Panc1 (cell line): ENCODE measurements around the gene ARID5B. TPM values are rescaled to one million over a fixed set of nuclear protein-coding genes. Genes with fewer than 3 reads are reported as not detected.
A peak's percentile ranks its signal among the peaks of the same experiment; 100 is the strongest.

ENCODE experiments used
- ATAC-seq: fragments of 200-7000 bp; cut with Tn5 transposase; 2 replicates; pipeline ENCODE4 v1.9.1; 2020; ENCODE audit warnings: mild to moderate bottlenecking, moderate library complexity
- BruUV-seq: library from RNA; stranded (reverse); fragments of 400-500 nt; replicated peaks from 2 replicates; lab custom pipeline; 2021; lab: Mats Ljungman, UMichigan
- CTCF ChIA-PET: fragments of 300-600 bp; sonication (Branson Sonifier 250); formaldehyde crosslinking; loops from one replicate; lab custom pipeline; 2022; ENCODE audit warnings: antibody characterized with exemption; lab: Charles Lee
- POLR2A ChIA-PET: fragments of 300-600 bp; sonication (Branson Sonifier 250); formaldehyde crosslinking; loops from one replicate; lab custom pipeline; 2022; ENCODE audit warnings: antibody characterized with exemption; lab: Charles Lee
- DNase-seq: peaks from one replicate; pipeline ENCODE4 v3.0.0-alpha.2; 2010; ENCODE audit warnings: low read depth, low spot score
- H3K27ac ChIP-seq: 2 replicates; pipeline ENCODE4 v1.5.1; 2011; ENCODE audit warnings: mild to moderate bottlenecking, low read length, inconsistent platforms
- H3K27me3 ChIP-seq: fragments of 200-500 bp; sonication (Bioruptor generic); 2 replicates; pipeline ENCODE4 v1.6.0; 2014; ENCODE audit warnings: low read length, inconsistent platforms; ENCODE audit not compliant: control insufficient read depth, insufficient read depth
- H3K36me3 ChIP-seq: fragments of 200-500 bp; sonication (Bioruptor generic); 2 replicates; pipeline ENCODE4 v1.5.1; 2014; ENCODE audit warnings: inconsistent platforms, mild to moderate bottlenecking, low read length, moderate library complexity; ENCODE audit not compliant: control insufficient read depth, insufficient read depth
- H3K4me1 ChIP-seq: 2 replicates; pipeline ENCODE4 v1.5.1; 2011; ENCODE audit warnings: inconsistent platforms, mild to moderate bottlenecking, low read length, moderate library complexity; ENCODE audit not compliant: control insufficient read depth, insufficient read depth
- H3K4me3 ChIP-seq, 2 experiments: 2 replicates each; pipeline ENCODE4 v1.5.1; 2011 to 2012; ENCODE audit warnings: low read depth in 2 of 2, low read length in 2 of 2, mild to moderate bottlenecking in 2 of 2, inconsistent platforms in 1 of 2, moderate library complexity in 1 of 2
- H3K9me3 ChIP-seq: fragments of 200-500 bp; sonication (Bioruptor generic); 2 replicates; pipeline ENCODE4 v1.5.1; 2014; ENCODE audit warnings: low read depth, mild to moderate bottlenecking, inconsistent platforms, low read length, moderate library complexity; ENCODE audit not compliant: control insufficient read depth, insufficient read depth
- POLR2AphosphoS5 ChIP-seq: IDR thresholded peaks from 2 replicates; pipeline ENCODE4 v1.6.1; 2012; ENCODE audit warnings: mild to moderate bottlenecking, low read depth, low read length, moderate library complexity
- SIN3A ChIP-seq: IDR thresholded peaks from 2 replicates; pipeline ENCODE4 v1.6.1; 2012; ENCODE audit warnings: low read depth, mild to moderate bottlenecking, low read length, moderate library complexity, borderline replicate concordance; ENCODE audit not compliant: insufficient read depth
- TCF7L2 ChIP-seq: IDR thresholded peaks from 2 replicates; pipeline ENCODE4 v1.6.1; 2011; ENCODE audit warnings: mild to moderate bottlenecking, low read depth, low read length, inconsistent platforms
- in situ Hi-C: cut with HindIII; loops from 2 replicates; pipeline ENCODE4 v1.10.0; 2016; ENCODE audit warnings: low sequenced_read_pairs, low pct_unique_long_range_greater_than_20kb
- intact Hi-C: fragments of 100-400 bp; cut with micrococcal nuclease; formaldehyde crosslinking; loops from one replicate; pipeline ENCODE4 v1.10.0; 2022; ENCODE audit not compliant: unreplicated experiment
- total RNA-seq: library from RNA; stranded (reverse); gene quantifications from one replicate; pipeline ENCODE4 v1.2.1, GENCODE V29; 2021; ENCODE audit not compliant: unreplicated experiment
- TF ChIP-seq, protein P1 (sequence below): fragments of 450-650 bp; IDR thresholded peaks from 2 replicates; pipeline ENCODE4 v1.5.1; 2017; ENCODE audit warnings: mild to moderate bottlenecking
- TF ChIP-seq, protein P2 (sequence below), 2 experiments: IDR thresholded peaks; 2 replicates each; pipeline ENCODE4 v1.6.1; 2011 to 2012; ENCODE audit warnings: low read depth in 2 of 2, control low read depth in 1 of 2, low read length in 1 of 2, mild to moderate bottlenecking in 1 of 2, moderate library complexity in 1 of 2; ENCODE audit not compliant: insufficient read depth in 1 of 2

ARID5B gene
- total RNA-seq, 1 experiment from 2014 or later, result 22.7 TPM

DNA sequence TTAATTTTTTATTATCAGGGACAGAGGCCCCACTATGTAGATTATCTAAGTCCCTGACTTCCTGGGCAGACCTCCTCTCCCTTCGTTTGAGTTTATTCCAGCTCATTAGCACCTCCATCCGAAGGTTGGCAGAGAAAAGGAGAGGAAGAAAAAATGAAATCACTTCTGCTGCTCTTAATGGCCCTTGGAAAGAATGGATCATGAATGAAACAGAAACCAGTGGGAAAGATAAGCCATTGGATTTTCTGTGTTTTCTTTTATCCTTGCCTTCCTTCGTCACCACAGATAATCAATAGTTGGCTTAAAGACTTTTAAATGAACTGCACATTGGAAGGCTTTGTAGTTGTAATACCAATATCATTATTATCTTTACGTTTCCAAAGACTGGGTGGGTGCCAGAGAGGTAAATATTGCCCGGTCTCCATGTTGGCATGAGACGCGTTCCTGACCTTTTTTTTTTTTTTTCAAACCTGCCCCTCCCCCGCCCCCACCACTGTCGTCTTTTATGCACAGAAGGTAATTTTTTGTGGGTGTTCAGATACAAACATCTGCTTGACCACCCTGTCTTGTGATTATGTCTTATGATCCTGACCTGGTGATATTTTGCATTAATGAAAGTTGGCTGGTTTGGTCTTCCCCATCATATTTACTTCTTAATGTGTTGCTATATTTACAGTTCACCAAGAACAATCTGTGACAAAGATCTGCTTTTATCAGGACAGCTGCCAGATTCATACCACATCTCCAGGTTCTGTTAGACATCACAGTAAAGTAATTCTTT is 116.8 kb downstream of the ARID5B start:
- H3K4me3 ChIP-seq, result no peak overlapping the region
- no peaks in the 10 kb centered on the region for H3K36me3 ChIP-seq
- TF ChIP-seq, protein P1, sequence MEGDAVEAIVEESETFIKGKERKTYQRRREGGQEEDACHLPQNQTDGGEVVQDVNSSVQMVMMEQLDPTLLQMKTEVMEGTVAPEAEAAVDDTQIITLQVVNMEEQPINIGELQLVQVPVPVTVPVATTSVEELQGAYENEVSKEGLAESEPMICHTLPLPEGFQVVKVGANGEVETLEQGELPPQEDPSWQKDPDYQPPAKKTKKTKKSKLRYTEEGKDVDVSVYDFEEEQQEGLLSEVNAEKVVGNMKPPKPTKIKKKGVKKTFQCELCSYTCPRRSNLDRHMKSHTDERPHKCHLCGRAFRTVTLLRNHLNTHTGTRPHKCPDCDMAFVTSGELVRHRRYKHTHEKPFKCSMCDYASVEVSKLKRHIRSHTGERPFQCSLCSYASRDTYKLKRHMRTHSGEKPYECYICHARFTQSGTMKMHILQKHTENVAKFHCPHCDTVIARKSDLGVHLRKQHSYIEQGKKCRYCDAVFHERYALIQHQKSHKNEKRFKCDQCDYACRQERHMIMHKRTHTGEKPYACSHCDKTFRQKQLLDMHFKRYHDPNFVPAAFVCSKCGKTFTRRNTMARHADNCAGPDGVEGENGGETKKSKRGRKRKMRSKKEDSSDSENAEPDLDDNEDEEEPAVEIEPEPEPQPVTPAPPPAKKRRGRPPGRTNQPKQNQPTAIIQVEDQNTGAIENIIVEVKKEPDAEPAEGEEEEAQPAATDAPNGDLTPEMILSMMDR, result no peak
- TF ChIP-seq POLR2AphosphoS5, result no peak
- no peak for TF ChIP-seq TCF7L2
- TF ChIP-seq SIN3A, result no peak
- TF ChIP-seq, protein P2, sequence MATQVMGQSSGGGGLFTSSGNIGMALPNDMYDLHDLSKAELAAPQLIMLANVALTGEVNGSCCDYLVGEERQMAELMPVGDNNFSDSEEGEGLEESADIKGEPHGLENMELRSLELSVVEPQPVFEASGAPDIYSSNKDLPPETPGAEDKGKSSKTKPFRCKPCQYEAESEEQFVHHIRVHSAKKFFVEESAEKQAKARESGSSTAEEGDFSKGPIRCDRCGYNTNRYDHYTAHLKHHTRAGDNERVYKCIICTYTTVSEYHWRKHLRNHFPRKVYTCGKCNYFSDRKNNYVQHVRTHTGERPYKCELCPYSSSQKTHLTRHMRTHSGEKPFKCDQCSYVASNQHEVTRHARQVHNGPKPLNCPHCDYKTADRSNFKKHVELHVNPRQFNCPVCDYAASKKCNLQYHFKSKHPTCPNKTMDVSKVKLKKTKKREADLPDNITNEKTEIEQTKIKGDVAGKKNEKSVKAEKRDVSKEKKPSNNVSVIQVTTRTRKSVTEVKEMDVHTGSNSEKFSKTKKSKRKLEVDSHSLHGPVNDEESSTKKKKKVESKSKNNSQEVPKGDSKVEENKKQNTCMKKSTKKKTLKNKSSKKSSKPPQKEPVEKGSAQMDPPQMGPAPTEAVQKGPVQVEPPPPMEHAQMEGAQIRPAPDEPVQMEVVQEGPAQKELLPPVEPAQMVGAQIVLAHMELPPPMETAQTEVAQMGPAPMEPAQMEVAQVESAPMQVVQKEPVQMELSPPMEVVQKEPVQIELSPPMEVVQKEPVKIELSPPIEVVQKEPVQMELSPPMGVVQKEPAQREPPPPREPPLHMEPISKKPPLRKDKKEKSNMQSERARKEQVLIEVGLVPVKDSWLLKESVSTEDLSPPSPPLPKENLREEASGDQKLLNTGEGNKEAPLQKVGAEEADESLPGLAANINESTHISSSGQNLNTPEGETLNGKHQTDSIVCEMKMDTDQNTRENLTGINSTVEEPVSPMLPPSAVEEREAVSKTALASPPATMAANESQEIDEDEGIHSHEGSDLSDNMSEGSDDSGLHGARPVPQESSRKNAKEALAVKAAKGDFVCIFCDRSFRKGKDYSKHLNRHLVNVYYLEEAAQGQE (IDR thresholded peaks at IDR 0.05; ENCODE audit: insufficient read depth in 1 of 2, low read depth in 2 of 2, low read length in 1 of 2), result no peak
- BruUV-seq, result no TSS peak
- no peak for DNase-seq
- no peaks in the 10 kb centered on the region for H3K9me3 ChIP-seq
- H3K27ac ChIP-seq, result peak overlapping the region; percentile 57
- in situ Hi-C loops, result no loop called here
- intact Hi-C loops, result no loop called here
- CTCF ChIA-PET, result no interaction called here
- H3K4me1 ChIP-seq, result peaks cover 50% of the 10 kb centered on the region
- POLR2A ChIA-PET, result no interaction called here
- no peak for ATAC-seq
- no peaks in the 10 kb centered on the region for H3K27me3 ChIP-seq

DNA sequence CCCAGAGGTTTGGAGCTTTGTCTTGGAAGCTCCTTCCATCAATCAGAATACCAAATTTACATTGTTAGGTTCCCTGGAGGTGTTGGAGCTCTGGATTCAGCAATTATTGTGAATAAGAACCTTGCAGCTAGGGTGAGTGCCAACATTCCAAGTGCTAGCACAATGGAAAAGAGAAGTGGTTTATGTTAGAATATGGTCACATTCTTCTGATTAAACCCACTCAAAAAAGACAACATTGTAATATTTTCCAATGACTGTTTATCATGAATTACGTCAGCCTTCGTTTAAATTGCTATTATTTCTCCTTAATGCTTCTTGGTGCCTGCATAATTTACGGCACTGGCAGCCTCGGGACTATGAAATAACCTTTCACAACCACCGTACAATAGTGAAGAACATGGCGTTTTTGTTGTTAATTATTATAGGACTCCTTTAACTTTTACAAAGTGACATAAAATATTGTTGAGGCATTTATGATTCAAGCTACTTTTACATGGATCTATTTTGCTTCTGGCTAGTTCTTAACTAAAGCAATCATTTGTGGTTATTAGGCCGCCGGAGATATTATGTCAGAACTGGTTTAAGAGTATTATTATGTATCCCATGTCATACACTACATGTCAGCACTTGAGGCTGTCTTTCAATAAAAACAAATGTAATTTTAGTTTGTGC is 117.7 kb downstream of the ARID5B start:
- ChIA-PET POLR2A (interaction anchor here (0.5 kb wide), 1 partner anchor 389 kb away, joined by 11 read pairs; no protein-coding TSS in a partner anchor), CTCF (no interaction called here)
- in situ Hi-C loops, result no loop called here
- DNase-seq (no peak), ATAC-seq (no peak)
- Histone ChIP-seq H3K9me3 (no peaks in the 10 kb centered on the region), H3K27ac (peak overlapping the region; percentile 55; the same call in 1 of the 2 replicates), H3K4me1 (peaks cover 50% of the 10 kb centered on the region), H3K27me3 (no peaks in the 10 kb centered on the region), H3K36me3 (no peaks in the 10 kb centered on the region), H3K4me3 (no peak overlapping the region)
- intact Hi-C loops, result no loop called here
- no TSS peak for BruUV-seq
- TF ChIP-seq, protein P1, result no peak
- TF ChIP-seq SIN3A, result no peak
- TF ChIP-seq, protein P2 (IDR thresholded peaks at IDR 0.05; ENCODE audit: insufficient read depth in 1 of 2, low read depth in 2 of 2, low read length in 1 of 2), result no peak
- TF ChIP-seq POLR2AphosphoS5, result no peak
- no peak for TF ChIP-seq TCF7L2
